K562 (cell line): Measurements from ENCODE around the gene CAMSAP2. TPM values are rescaled to one million over a fixed set of nuclear protein-coding genes. Genes with fewer than 3 reads are reported as not detected.

Experiments used
- ARNT ChIP-seq, 2 experiments: fragments of 450-650 bp; IDR thresholded peaks; 2 replicates each; pipeline ENCODE4 v1.6.1; 2016; ENCODE audit warnings: mild to moderate bottlenecking in 1 of 2
- DIDO1 ChIP-seq: fragments of 450-650 bp; IDR thresholded peaks from 2 replicates; pipeline ENCODE4 v1.6.1; 2016; ENCODE audit warnings: low read depth, missing biosample characterization, missing genetic modification characterization
- FOS ChIP-seq: IDR thresholded peaks from 3 replicates; pipeline ENCODE4 v1.6.1; 2011; ENCODE audit not compliant: insufficient read length; ENCODE audit errors: extremely low read depth
- FOSL1 ChIP-seq: fragments of 200-800 bp; sonication (Bioruptor generic); conservative IDR thresholded peaks from 2 replicates; pipeline ENCODE4 v1.6.1; 2016; ENCODE audit warnings: missing genetic modification characterization, missing compliant biosample characterization
- HNRNPUL1 ChIP-seq: fragments of 200-400 bp; formaldehyde crosslinking; IDR thresholded peaks from 2 replicates; pipeline ENCODE4 v1.6.1; 2017; ENCODE audit warnings: low read length
- KDM4B ChIP-seq, 2 experiments: fragments of 450-650 bp in 1 of 2; sonication (generic) in 1 of 2; IDR thresholded peaks; 2 replicates each; pipeline ENCODE4 v1.6.1; 2016 to 2017; ENCODE audit warnings: borderline replicate concordance in 2 of 2, antibody characterized with exemption in 1 of 2, low read depth in 1 of 2, mild to moderate bottlenecking in 1 of 2
- KLF16 ChIP-seq: IDR thresholded peaks from 2 replicates; pipeline ENCODE4 v1.6.1; 2016; ENCODE audit warnings: antibody characterized with exemption
- MTA2 ChIP-seq: fragments of 450-650 bp; IDR thresholded peaks from 2 replicates; pipeline ENCODE4 v1.6.1; 2016; ENCODE audit warnings: low read depth
- OTX1 ChIP-seq: fragments of 450-650 bp; formaldehyde crosslinking; IDR thresholded peaks from 2 replicates; pipeline ENCODE4 v1.4.0; 2022; ENCODE audit warnings: mild to moderate bottlenecking
- PHF8 ChIP-seq: fragments of 200-600 bp; sonication (generic); IDR thresholded peaks from 2 replicates; pipeline ENCODE4 v1.6.1; 2012; ENCODE audit warnings: mixed run types, mild to moderate bottlenecking, inconsistent platforms, low read length, moderate library complexity, borderline replicate concordance
- PTRF ChIP-seq: fragments of 450-650 bp; IDR thresholded peaks from 2 replicates; pipeline ENCODE4 v1.6.1; 2016; ENCODE audit warnings: mild to moderate bottlenecking, missing genetic modification characterization, missing compliant biosample characterization
- ZNF197 ChIP-seq: fragments of 200-800 bp; sonication (Bioruptor generic); IDR thresholded peaks from 2 replicates; pipeline ENCODE4 v1.6.1; 2016; ENCODE audit warnings: low read depth, missing genetic modification characterization, missing compliant biosample characterization
- polyA plus RNA-seq, 8 experiments: library from polyadenylated mRNA; depleted of rRNA in 4 of 8; stranded (reverse) in 5 of 8; unstranded in 3 of 8; fragments of >200 nt; fragmentation: Nextera tagmentation in 2 of 8; fragmentation: Illumina TruSeq in 1 of 8; extraction: Ambion mirVana in 2 of 8; extraction: Trizol in 1 of 8; gene quantifications; 2 replicates each; pipeline versions ENCODE4 v1.2.1 to v1.2.3, GENCODE V29; 2011 to 2014; ENCODE audit warnings: inconsistent platforms in 1 of 8, missing spikeins in 1 of 8
- total RNA-seq, 7 experiments: library from RNA; depleted of rRNA in 6 of 7; stranded (reverse); fragments of >200 nt in 6 of 7; fragmentation: Illumina TruSeq in 2 of 7; extraction: Trizol in 2 of 7; gene quantifications; 2 replicates each; pipeline versions ENCODE4 v1.2.1 to v1.2.3, GENCODE V29; 2011 to 2021; ENCODE audit warnings: low replicate concordance in 1 of 7
- TF ChIP-seq, protein P1 (sequence below), 2 experiments: IDR thresholded peaks in 1 of 2; conservative IDR thresholded peaks in 1 of 2; 2 replicates each; pipeline ENCODE4 v1.6.1; 2016; ENCODE audit warnings: low read depth in 2 of 2, mild to moderate bottlenecking in 1 of 2, missing compliant biosample characterization in 1 of 2, missing genetic modification characterization in 1 of 2, moderate library complexity in 1 of 2
- TF ChIP-seq, protein P2 (sequence below): fragments of 250-450 bp; sonication (Bioruptor Pico); IDR thresholded peaks from 2 replicates; pipeline ENCODE4 v1.8.0; 2022; ENCODE audit warnings: moderate library complexity, mild to moderate bottlenecking, inconsistent platforms
- TF ChIP-seq, protein P3 (sequence below): sonication (generic); formaldehyde crosslinking; IDR thresholded peaks from 2 replicates; pipeline ENCODE4 v1.8.1; 2023; ENCODE audit warnings: mild to moderate bottlenecking, missing genetic modification reagents
- TF ChIP-seq, protein P4 (sequence below): fragments of 250-450 bp; sonication (Bioruptor Pico); IDR thresholded peaks from 2 replicates; pipeline ENCODE4 v1.4.0; 2020; ENCODE audit warnings: mild to moderate bottlenecking, moderate library complexity
- TF ChIP-seq, protein P5 (sequence below): fragments of 450-650 bp; IDR thresholded peaks from 2 replicates; pipeline ENCODE4 v1.6.1; 2016; ENCODE audit warnings: mild to moderate bottlenecking
- TF ChIP-seq, protein P6 (sequence below): fragments of 250-450 bp; sonication (Bioruptor Pico); IDR thresholded peaks from 2 replicates; pipeline ENCODE4 v1.9.0; 2021; ENCODE audit warnings: mild to moderate bottlenecking, inconsistent platforms

CAMSAP2 gene
- total and polyA plus RNA-seq, 9 of the 15 experiments (the other 6 are each of a cell fraction or from before 2014, with no cell fraction given) = 1.4 to 7.5 (median 2.7) TPM

DNA sequence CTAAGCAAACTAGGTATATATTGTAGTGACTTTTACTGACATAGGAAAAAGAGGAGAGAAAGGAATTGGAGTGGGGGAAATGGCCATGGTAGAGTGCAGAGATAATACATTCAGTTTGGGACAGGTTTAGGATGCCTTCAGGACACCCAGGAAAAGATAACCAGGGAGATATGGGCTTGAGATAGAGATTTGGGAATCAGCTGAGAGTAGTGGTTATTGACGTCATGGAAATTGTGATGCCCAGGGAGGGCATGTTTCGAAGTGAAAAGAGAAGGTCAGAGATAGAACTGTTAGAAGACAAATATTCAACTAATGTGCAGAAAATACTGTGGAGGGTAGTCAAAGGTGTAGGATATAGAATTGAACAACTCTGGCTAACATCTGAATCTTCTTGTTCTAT lies 40.6 kb downstream of the CAMSAP2 start (continued):
- TF ChIP-seq, protein P1, sequence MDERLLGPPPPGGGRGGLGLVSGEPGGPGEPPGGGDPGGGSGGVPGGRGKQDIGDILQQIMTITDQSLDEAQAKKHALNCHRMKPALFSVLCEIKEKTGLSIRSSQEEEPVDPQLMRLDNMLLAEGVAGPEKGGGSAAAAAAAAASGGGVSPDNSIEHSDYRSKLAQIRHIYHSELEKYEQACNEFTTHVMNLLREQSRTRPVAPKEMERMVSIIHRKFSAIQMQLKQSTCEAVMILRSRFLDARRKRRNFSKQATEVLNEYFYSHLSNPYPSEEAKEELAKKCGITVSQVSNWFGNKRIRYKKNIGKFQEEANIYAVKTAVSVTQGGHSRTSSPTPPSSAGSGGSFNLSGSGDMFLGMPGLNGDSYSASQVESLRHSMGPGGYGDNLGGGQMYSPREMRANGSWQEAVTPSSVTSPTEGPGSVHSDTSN (CRISPR knock-in tag; IDR thresholded peaks at IDR 0.05; ENCODE audit: low read depth) = no peak
- TF ChIP-seq, protein P1 (tag; conservative IDR thresholded peaks at IDR 0.05; ENCODE audit: low read depth) = no peak
- TF ChIP-seq KDM4B (IDR thresholded peaks at IDR 0.05; ENCODE audit: borderline replicate concordance in 2 of 2, low read depth in 1 of 2) (no peak), PTRF (tag) (no peak), MTA2 (no peak), OTX1 (no peak), FOS (no peak), ZNF197 (no peak), KLF16 (no peak), FOSL1 (tag) (peak; percentile 67), HNRNPUL1 (no peak), PHF8 (no peak), ARNT (IDR thresholded peaks at IDR 0.05) (no peak), DIDO1 (tag) (0 out of 2 replicates have a peak, but pooled peaks have one; percentile 25)
- TF ChIP-seq, protein P2, sequence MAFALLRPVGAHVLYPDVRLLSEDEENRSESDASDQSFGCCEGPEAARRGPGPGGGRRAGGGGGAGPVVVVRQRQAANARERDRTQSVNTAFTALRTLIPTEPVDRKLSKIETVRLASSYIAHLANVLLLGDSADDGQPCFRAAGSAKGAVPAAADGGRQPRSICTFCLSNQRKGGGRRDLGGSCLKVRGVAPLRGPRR (CRISPR knock-in tag) = no peak
- TF ChIP-seq, protein P3, sequence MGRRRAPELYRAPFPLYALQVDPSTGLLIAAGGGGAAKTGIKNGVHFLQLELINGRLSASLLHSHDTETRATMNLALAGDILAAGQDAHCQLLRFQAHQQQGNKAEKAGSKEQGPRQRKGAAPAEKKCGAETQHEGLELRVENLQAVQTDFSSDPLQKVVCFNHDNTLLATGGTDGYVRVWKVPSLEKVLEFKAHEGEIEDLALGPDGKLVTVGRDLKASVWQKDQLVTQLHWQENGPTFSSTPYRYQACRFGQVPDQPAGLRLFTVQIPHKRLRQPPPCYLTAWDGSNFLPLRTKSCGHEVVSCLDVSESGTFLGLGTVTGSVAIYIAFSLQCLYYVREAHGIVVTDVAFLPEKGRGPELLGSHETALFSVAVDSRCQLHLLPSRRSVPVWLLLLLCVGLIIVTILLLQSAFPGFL (CRISPR knock-in tag) = no peak
- TF ChIP-seq, protein P4, sequence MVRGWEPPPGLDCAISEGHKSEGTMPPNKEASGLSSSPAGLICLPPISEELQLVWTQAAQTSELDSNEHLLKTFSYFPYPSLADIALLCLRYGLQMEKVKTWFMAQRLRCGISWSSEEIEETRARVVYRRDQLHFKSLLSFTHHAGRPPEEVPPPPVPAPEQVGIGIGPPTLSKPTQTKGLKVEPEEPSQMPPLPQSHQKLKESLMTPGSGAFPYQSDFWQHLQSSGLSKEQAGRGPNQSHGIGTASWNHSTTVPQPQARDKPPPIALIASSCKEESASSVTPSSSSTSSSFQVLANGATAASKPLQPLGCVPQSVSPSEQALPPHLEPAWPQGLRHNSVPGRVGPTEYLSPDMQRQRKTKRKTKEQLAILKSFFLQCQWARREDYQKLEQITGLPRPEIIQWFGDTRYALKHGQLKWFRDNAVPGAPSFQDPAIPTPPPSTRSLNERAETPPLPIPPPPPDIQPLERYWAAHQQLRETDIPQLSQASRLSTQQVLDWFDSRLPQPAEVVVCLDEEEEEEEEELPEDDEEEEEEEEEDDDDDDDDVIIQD (CRISPR knock-in tag) = no peak
- TF ChIP-seq, protein P5, sequence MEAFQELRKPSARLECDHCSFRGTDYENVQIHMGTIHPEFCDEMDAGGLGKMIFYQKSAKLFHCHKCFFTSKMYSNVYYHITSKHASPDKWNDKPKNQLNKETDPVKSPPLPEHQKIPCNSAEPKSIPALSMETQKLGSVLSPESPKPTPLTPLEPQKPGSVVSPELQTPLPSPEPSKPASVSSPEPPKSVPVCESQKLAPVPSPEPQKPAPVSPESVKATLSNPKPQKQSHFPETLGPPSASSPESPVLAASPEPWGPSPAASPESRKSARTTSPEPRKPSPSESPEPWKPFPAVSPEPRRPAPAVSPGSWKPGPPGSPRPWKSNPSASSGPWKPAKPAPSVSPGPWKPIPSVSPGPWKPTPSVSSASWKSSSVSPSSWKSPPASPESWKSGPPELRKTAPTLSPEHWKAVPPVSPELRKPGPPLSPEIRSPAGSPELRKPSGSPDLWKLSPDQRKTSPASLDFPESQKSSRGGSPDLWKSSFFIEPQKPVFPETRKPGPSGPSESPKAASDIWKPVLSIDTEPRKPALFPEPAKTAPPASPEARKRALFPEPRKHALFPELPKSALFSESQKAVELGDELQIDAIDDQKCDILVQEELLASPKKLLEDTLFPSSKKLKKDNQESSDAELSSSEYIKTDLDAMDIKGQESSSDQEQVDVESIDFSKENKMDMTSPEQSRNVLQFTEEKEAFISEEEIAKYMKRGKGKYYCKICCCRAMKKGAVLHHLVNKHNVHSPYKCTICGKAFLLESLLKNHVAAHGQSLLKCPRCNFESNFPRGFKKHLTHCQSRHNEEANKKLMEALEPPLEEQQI = no peak
- TF ChIP-seq, protein P6, sequence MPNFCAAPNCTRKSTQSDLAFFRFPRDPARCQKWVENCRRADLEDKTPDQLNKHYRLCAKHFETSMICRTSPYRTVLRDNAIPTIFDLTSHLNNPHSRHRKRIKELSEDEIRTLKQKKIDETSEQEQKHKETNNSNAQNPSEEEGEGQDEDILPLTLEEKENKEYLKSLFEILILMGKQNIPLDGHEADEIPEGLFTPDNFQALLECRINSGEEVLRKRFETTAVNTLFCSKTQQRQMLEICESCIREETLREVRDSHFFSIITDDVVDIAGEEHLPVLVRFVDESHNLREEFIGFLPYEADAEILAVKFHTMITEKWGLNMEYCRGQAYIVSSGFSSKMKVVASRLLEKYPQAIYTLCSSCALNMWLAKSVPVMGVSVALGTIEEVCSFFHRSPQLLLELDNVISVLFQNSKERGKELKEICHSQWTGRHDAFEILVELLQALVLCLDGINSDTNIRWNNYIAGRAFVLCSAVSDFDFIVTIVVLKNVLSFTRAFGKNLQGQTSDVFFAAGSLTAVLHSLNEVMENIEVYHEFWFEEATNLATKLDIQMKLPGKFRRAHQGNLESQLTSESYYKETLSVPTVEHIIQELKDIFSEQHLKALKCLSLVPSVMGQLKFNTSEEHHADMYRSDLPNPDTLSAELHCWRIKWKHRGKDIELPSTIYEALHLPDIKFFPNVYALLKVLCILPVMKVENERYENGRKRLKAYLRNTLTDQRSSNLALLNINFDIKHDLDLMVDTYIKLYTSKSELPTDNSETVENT (CRISPR knock-in tag) = no peak
